ENCODE data around the gene KLF12. TPM values are rescaled to one million over a fixed set of nuclear protein-coding genes. Genes with fewer than 3 reads are reported as not detected.

Gene KLF12
- total RNA-seq, 1 donor = 28.7 TPM

DNA sequence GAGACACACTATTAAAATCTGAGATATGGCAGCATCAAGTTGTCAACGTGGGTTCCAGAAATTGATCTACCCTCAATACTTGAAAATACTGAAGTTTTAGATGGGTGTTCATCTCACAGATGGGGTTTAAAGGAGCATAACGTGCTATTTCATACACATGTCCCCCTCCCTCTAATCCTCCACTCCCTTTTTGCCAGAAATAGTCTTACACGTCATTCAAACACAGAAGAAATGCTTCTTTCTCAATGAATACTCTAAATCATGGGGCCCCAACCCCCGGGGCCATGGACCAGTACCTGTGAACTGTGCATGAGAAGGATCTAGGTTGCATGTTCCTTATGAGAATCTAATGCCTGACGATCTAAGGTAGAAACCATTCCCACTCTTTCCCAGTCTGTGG, 19.6 kb downstream of the KLF12 start:
- TF ChIP-seq CTCF (IDR thresholded peaks at IDR 0.05; ENCODE audit: insufficient read depth, low read length) = no peak
- no peak overlapping the region for H3K4me3 ChIP-seq (ENCODE audit: low read depth, low read length)
- no peak for DNase-seq (ENCODE audit: low read depth)

DNA sequence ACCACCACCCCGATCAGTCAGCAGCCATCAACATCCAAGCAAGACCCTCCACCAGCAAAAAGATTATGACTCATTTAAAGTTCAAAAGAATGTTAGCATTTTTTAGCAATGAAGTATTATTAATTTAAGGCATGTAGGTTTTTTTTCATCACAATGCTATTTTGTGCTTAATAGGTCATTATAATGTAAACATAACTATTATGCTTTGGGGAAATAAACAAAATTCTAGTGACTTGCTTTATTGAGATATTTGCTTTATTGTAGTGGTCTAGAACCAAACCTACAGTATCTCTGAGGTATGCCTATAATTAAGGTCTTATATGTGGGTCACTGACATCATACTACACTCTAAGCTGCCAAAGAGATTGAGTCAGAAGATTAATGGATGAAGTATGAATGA, 20.0 kb downstream of the KLF12 start:
- no peak overlapping the region for H3K4me3 ChIP-seq (ENCODE audit: low read depth, low read length)
- TF ChIP-seq CTCF (IDR thresholded peaks at IDR 0.05; ENCODE audit: insufficient read depth, low read length) = no peak
- peak; percentile 37 for DNase-seq (ENCODE audit: low read depth)

GRCh38 chr13:74111901-74112824, 22.0 kb downstream of the KLF12 start:
- no peak for DNase-seq (ENCODE audit: low read depth)
- no peak overlapping the region for H3K4me3 ChIP-seq (ENCODE audit: low read depth, low read length)
- TF ChIP-seq CTCF (IDR thresholded peaks at IDR 0.05; ENCODE audit: insufficient read depth, low read length) = no peak

DNA sequence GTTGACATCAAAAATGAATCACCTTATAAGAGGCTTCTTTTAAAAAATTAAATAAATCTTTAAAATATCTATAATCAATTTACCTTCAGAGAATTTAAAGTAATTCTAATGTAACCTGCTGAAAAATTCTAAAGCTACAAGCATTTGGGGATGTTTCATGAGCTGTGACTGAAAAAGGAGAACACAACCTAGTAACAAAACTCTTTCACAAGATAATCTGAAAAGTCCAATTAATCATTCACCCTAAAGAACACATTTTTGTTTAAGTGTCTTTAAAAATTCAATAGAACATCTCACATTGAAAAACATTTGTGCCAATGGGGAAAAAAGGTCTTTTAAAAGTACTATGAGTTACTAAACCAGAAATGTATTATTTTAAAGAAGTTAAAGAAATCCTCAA, 22.8 kb downstream of the KLF12 start:
- no peak overlapping the region for H3K4me3 ChIP-seq (ENCODE audit: low read depth, low read length)
- TF ChIP-seq CTCF (IDR thresholded peaks at IDR 0.05; ENCODE audit: insufficient read depth, low read length) = no peak
- no peak for DNase-seq (ENCODE audit: low read depth)

- no peak overlapping the region for H3K4me3 ChIP-seq (ENCODE audit: low read depth, low read length)
- no peak for TF ChIP-seq CTCF (IDR thresholded peaks at IDR 0.05; ENCODE audit: insufficient read depth, low read length)
- no peak for DNase-seq (ENCODE audit: low read depth)
These were observed 24.2 kb downstream of the KLF12 start for GRCh38 chr13:74110053-74110452.

DNA sequence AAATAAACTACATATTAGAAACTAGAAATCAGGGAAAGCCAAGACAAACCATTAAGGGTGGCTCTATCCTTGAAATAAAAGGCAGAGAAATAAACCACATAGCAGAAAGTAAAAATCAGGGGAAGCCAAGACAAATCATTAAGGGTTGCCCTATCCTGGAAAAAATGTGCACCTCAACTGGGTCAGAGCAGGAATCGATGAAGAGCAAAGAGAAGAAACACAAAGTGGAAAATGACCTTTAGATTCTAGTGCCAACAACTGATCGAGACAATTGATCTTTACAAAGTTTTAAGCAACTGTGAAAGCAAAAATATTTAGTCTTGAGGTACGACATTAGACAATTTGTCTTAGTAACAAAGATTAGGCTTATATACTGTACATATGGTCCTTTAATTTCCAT, 26.6 kb downstream of the KLF12 start:
- TF ChIP-seq CTCF (IDR thresholded peaks at IDR 0.05; ENCODE audit: insufficient read depth, low read length) = no peak
- no peak for DNase-seq (ENCODE audit: low read depth)

More for the DNA sequence above, 26.6 kb downstream of the KLF12 start:
- no peak overlapping the region for H3K4me3 ChIP-seq (ENCODE audit: low read depth, low read length)

Measured in fibroblast of the aortic adventitia (primary cell).